HCEC 1CT (cell line): ENCODE measurements around the gene WDR6.
"Not testable (repeated sequence)": the region's sequence is repeated elsewhere in the genome, so short reads cannot be mapped to it uniquely, and the experiment has no call there.

Experiments
- DNase-seq: peaks from one replicate; pipeline ENCODE4 v3.0.0-alpha.2; 2017

WDR6 gene

GRCh38 chr3:48991851-48992545 is 15.2 kb upstream of the WDR6 start:
- DNase-seq = no peak

DNA sequence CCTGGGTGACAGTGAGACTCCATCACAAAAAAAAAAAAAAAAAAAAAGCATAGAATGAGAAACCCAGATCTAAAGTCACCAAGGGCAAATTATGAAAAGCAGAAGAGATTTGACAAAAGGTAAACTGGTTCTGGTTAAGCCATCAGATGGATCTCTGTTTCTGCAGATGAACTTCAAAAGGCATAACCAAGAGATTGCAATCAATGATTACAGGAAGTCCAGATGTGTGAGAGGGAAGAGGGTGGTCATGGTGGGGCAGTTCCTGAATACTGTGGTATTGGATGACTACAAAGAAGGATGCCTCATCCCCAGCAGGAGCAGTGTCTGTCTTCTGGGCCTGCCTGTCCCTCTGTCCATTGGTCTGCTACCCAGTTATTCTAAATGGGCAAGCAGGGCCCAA is 13.4 kb upstream of the WDR6 start:
- DNase-seq = no peak

DNA sequence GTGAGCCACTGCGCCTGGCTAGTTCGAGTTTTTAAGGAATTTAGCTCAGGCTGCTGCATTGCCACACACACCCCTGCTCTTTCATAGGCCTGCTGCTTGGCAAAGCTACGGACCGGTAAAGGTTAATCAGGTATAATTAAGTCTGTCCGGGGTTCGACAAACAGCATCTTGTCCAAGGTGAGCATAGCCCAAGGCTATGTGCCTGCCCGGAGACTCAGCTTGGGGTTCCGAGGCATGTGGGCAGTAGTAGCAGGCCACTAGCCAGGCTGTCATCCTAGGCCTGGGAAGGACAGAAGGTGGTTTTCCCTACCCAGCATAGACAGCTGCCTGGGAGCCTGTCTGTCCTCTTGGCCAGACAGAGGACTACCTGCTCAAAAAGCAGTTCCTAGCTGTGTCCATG is 10.6 kb upstream of the WDR6 start:
- DNase-seq = no peak

- no peak for DNase-seq
Observed at GRCh38 chr3:48997102-48997635, 10.0 kb upstream of the WDR6 start.

GRCh38 chr3:48997714-48998637 is 9.2 kb upstream of the WDR6 start:
- no peak for DNase-seq

- DNase-seq = no peak
Observed at GRCh38 chr3:48999085-48999858, 7.9 kb upstream of the WDR6 start.

- no peak for DNase-seq
Observed at GRCh38 chr3:49001155-49001554, 6.0 kb upstream of the WDR6 start.

GRCh38 chr3:49004352-49005302 is 2.6 kb upstream of the WDR6 start:
- DNase-seq = no peak

DNA sequence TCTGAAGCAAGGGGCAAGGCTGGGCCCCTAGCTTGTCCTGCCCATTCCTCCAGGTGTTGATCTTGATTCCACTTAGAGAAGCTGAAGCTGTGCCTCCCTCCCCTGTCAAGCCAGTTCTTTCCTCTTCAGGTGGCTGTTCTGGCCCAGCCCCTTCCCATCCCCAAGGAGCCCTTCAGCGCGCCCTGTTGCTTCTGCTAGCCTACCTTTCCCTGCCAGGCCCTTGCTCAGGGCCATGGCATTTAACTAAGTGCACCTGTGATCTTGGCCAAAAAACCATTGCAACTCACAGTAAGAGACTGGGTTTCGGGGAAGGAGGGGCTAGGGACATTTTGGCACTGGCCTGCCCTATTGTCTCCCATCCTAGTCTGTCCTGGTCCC is 1.9 kb upstream of the WDR6 start:
- no peak for DNase-seq

- DNase-seq = no peak
Observed at GRCh38 chr3:49005998-49006397, 1.2 kb upstream of the WDR6 start.

- DNase-seq = no peak
Observed at GRCh38 chr3:49006408-49007067, 653 bp upstream of the WDR6 start.

DNA sequence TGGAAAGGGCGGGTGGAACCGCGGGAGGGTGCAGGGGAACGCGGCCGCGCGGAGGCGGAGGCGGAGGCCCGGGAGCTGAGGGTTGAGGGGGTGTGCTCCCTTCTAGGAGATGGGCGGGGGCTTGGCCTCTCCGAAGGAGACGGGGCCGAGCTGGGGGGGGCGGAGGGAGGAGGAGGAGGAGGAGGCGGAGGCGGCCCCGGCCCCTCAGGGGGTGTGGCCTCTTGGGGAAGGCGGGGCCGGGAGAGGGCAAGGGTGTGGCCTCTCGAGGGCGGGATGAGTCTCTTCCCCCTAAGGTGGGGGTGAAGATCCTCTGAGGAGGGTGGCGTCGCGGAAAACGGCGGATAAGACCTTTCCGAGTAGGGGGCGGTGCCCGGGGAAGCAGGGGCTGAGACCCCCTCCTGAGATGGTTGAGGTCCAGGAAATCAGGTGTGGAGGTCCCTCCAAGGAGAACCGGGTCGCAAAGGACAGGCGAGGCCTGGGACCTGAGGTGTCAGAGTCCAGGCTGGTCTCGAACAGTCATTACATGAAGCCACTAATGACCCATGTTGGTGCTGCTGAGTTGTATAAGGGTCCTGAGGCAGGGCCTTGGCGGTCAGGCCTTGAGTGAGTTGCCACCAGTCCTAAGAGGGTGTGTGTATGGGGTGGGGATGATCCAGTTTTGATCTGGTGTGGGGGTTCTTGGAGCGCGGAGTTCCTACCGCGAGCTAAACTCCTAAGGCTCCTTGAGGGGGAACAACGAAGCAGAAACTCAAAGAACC is 759 bp downstream of the WDR6 start:
- DNase-seq = peak; percentile 81

DNA sequence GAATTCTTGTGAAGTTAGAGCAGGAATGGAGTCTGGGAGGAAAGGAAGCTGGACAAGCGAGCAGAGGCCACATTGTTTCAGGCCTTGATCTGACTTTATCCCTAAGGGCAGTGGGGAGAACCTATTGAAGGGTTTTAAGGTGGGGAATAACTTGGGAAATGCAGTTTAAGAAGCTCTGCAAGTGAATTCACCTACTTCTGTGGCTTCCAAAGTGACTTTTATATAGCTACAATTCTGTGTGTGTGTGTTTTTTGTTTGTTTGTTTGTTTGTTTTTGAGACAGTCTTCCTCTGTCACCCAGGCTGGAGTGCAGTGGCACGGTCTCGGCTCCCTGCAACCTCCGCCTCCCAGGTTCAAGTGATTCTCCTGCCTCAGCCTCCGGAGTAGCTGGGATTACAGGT is 1.4 kb downstream of the WDR6 start:
- DNase-seq = not testable (repeated sequence)

DNA sequence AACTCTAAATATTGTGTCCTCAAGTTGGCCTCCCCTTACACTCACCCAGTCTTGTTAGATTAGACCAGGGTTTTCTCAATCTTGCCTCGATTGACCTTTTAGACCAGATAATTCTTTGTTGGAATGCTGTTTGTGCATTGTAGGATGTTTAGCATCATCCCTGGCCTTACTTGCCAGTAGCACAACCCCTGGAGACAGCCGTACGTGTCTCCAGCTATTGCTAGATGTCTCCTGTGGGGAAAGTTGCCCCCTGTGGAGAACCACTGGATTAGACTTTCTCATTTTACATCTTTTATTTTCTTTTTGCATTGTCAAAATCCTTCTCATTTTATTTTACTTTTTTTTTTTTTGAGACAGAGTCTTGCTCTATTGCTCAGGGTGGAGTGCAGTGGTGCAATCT is 2.2 kb downstream of the WDR6 start:
- DNase-seq = no peak

DNA sequence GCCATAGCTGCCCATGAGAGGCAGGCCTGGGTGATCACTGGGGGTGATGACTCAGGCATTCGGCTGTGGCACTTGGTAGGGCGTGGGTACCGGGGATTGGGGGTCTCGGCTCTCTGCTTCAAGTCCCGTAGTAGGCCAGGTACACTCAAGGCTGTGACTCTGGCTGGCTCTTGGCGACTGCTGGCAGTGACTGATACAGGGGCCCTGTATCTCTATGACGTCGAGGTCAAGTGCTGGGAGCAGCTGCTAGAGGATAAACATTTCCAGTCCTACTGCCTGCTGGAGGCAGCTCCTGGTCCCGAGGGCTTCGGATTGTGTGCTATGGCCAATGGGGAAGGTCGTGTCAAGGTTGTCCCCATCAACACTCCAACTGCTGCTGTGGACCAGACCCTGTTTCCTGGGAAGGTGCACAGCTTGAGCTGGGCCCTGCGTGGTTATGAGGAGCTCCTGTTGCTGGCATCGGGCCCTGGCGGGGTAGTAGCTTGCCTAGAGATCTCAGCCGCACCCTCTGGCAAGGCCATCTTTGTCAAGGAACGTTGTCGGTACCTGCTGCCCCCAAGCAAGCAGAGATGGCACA is 5.3 kb downstream of the WDR6 start:
- DNase-seq = no peak

- DNase-seq = no peak
Observed at GRCh38 chr3:49013113-49013737, 6.0 kb downstream of the WDR6 start.

- DNase-seq = no peak
Observed at GRCh38 chr3:49013738-49014660, 6.8 kb downstream of the WDR6 start.

DNA sequence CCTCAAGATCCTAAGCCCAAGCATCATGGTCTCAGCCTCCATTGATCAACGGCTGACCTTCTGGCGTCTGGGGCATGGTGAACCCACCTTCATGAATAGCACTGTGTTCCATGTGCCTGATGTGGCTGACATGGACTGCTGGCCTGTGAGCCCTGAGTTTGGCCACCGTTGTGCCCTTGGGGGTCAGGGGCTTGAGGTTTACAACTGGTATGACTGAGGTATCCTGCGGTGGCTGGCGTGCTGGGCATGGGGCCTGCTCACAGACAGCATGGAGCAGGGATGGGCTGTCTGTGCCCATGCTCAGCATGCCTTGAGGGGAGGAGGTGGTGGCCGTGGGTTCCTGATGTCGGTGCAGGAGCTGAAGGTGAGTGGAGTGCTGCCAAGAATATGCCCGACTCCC is 7.9 kb downstream of the WDR6 start:
- DNase-seq = no peak

GRCh38 chr3:49015765-49016164 is 8.6 kb downstream of the WDR6 start:
- DNase-seq = no peak
